ENCODE results near the gene CASP9. TPM values are rescaled to one million over a fixed set of nuclear protein-coding genes. Genes with fewer than 3 reads are reported as not detected.
"Not testable (repeated sequence)": the region's sequence is repeated elsewhere in the genome, so short reads cannot be mapped to it uniquely, and the experiment has no call there.

Gene CASP9
- polyA plus RNA-seq, 1 donor, result 18.8 TPM

DNA sequence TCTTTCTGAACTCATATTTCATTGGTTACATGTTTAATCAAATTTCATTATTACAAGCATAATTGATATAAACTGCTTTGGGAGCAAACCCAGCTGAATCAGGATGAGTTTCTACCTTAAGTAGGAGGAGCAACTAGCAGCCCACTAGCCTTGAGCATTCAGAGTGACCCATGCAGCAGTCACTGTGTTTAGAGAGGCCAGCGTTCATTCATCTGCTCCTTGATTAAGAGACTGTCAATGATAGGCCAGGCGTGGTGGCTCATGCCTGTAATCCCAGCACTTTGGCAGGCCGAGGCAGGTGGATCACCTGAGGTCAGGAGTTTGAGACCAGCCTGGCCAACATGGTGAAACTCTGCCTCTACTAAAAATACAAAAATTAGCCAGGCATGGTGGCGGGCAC is 65.6 kb downstream of the CASP9 start:
- H3K27me3 ChIP-seq (ENCODE audit: control insufficient read depth, insufficient read depth, low read length); H3K4me3 ChIP-seq (ENCODE audit: low read length); H3K36me3 ChIP-seq (ENCODE audit: control insufficient read depth, insufficient read depth, low read length); H3K9me3 ChIP-seq (ENCODE audit: control insufficient read depth, low read depth, low read length); H3K27ac ChIP-seq (ENCODE audit: low read length): not testable (repeated sequence)
- DNase-seq, result peak in 1 of 2 donors; percentile 63
- WGBS (ENCODE audit: insufficient coverage, low lambda C conversion rate), result no CpG with 5 or more reads among the region's 4 CpGs
- peaks cover 11% of the 10 kb centered on the region for H3K4me1 ChIP-seq (ENCODE audit: control insufficient read depth, insufficient read depth, low read length)

DNA sequence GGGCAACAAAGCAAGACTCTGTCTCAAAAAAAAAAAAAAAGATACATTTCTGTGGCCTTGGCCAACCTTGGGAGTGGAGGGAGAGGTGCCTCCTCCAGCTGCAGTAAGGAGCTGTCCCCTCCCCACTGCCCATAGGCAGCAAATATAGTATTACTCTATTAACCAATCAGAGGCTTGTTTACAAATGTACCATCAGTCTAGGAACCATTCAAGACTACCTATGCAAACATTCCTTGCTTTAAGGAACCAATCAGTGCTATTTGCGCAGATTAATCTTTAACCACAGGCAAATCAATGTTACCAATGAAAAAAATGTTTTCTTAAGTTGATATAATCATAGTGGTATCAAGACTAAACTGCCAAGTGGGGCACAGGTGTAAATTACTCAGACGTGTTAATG is 66.4 kb downstream of the CASP9 start:
- WGBS (ENCODE audit: insufficient coverage, low lambda C conversion rate), result 0% methylated on average over 1 of the region's 2 CpGs
- Histone ChIP-seq H3K9me3 (ENCODE audit: control insufficient read depth, low read depth, low read length) (no peaks in the 10 kb centered on the region), H3K4me1 (ENCODE audit: control insufficient read depth, insufficient read depth, low read length) (peaks cover 7% of the 10 kb centered on the region), H3K4me3 (ENCODE audit: low read length) (no peak overlapping the region), H3K36me3 (ENCODE audit: control insufficient read depth, insufficient read depth, low read length) (no peaks in the 10 kb centered on the region), H3K27me3 (ENCODE audit: control insufficient read depth, insufficient read depth, low read length) (no peaks in the 10 kb centered on the region), H3K27ac (ENCODE audit: low read length) (no peak overlapping the region)
- peak in 1 of 2 donors; percentile 45 for DNase-seq

DNA sequence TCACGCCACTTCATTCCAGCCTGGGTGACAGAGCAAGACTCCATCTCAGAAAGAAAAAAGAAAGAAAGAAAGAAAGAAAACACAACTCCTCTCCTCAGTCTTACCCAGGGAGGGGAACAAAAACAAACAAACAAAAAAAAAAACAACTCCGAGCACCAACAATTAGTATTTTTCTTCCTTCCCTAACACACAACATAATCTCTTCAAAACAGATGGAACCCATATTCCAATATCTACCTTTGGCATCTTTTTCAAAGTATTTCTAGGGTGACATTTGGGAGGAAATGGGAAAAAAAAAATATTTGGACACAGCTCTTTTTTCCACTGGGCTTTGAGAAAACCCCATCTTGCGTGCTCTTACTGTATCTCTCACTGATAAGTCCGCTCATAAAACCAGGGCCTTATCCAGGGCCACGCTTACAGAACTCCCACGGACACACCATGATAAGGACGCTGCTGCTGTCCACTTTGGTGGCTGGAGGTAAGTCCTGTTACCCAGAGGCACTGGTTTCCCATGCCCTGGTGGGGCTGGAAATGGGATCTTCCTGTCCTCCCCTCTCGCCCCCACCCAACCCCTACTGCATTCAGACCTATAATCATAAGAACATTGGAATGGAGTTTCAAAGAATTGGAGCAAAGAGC is 67.6 kb downstream of the CASP9 start, which contains the start of gene CELA2A:
TSS of gene CELA2A (plus strand) at position 420 of the 642 bp plus-strand sequence. CDS start at position 442, 22 bp downstream.
- Histone ChIP-seq H3K4me3 (ENCODE audit: low read length) (no peak within 1 kb of the TSS), H3K27ac (ENCODE audit: low read length) (no peak within 1 kb of the TSS), H3K4me1 (ENCODE audit: control insufficient read depth, insufficient read depth, low read length) (peaks cover 7% of the 10 kb centered on the region), H3K36me3 (ENCODE audit: control insufficient read depth, insufficient read depth, low read length) (no peaks in the 10 kb centered on the region), H3K27me3 (ENCODE audit: control insufficient read depth, insufficient read depth, low read length) (no peaks in the 10 kb centered on the region), H3K9me3 (ENCODE audit: control insufficient read depth, low read depth, low read length) (no peaks in the 10 kb centered on the region)
- 100% methylated on average over 1 of the region's 8 CpGs for WGBS (ENCODE audit: insufficient coverage, low lambda C conversion rate)
- no peak for DNase-seq

DNA sequence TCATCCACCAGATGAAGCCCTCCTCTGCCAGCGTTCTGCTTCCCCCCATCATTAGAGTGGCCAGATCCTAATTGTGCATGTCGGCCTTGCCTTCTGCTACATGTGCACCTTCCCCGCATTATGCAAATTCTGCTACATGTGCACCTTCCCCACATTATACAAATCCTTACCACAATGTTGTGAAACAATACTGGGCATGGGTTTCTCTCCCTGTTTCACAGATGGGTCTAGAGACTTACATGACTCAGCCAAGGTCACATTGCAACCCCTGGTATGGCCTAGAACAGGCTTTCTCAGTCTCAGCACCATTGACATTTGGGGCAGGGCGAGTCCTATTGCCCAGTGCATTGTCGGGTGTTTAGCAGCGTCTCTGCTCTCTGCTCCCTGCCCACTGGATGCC is 68.5 kb downstream of the CASP9 start:
- 90% methylated on average over 2 of the region's 6 CpGs for WGBS (ENCODE audit: insufficient coverage, low lambda C conversion rate)
- Histone ChIP-seq H3K4me1 (ENCODE audit: control insufficient read depth, insufficient read depth, low read length) (peaks cover 7% of the 10 kb centered on the region), H3K27me3 (ENCODE audit: control insufficient read depth, insufficient read depth, low read length) (no peaks in the 10 kb centered on the region), H3K27ac (ENCODE audit: low read length) (no peak overlapping the region), H3K36me3 (ENCODE audit: control insufficient read depth, insufficient read depth, low read length) (no peaks in the 10 kb centered on the region), H3K9me3 (ENCODE audit: control insufficient read depth, low read depth, low read length) (no peaks in the 10 kb centered on the region), H3K4me3 (ENCODE audit: low read length) (no peak overlapping the region)
- no peak for DNase-seq

DNA sequence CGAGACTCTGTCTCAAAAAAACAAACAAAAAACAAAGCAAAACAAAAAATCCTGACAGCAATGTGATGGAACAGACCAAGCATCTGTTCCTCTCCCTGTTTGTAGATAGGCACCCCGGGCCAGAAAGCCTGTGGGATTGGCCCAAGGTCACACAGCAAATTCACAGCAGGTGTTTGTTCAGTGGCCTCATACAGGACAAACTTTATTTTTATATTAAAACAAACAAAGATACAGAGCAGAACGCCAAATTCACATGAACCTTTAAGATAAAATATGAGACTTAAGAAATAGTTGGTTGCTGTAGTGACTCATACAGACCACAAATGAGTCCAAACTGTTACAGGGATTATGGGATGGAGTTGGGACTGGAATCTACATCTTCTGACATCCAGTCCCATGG is 69.8 kb downstream of the CASP9 start:
- Histone ChIP-seq H3K27ac (ENCODE audit: low read length) (no peak overlapping the region), H3K36me3 (ENCODE audit: control insufficient read depth, insufficient read depth, low read length) (no peaks in the 10 kb centered on the region), H3K4me1 (ENCODE audit: control insufficient read depth, insufficient read depth, low read length) (peaks cover 7% of the 10 kb centered on the region), H3K9me3 (ENCODE audit: control insufficient read depth, low read depth, low read length) (no peaks in the 10 kb centered on the region), H3K4me3 (ENCODE audit: low read length) (no peak overlapping the region), H3K27me3 (ENCODE audit: control insufficient read depth, insufficient read depth, low read length) (no peaks in the 10 kb centered on the region)
- DNase-seq, result no peak
- no CpG with 5 or more reads among the region's 3 CpGs for WGBS (ENCODE audit: insufficient coverage, low lambda C conversion rate)

DNA sequence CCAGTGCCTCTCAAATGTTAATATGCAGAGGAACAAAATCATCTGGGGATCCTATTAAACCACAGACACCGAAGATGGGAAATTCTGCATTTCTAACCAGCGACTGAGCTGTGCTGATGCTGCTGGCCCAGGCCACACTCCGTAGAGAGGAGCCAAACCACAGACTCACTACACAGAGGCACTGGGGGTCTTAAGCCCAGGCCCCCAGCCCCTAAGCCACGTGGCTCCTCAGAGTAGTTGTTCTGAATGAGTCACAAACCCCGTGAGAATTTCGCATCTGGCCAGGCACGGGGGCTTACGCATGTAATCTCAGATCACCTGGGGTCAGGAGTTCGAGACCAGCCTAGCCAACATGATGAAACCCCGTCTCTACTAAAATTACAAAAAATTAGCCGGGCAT is 70.3 kb downstream of the CASP9 start:
- Histone ChIP-seq H3K4me1 (ENCODE audit: control insufficient read depth, insufficient read depth, low read length) (peaks cover 7% of the 10 kb centered on the region), H3K4me3 (ENCODE audit: low read length) (no peak overlapping the region), H3K27ac (ENCODE audit: low read length) (no peak overlapping the region), H3K9me3 (ENCODE audit: control insufficient read depth, low read depth, low read length) (no peaks in the 10 kb centered on the region), H3K27me3 (ENCODE audit: control insufficient read depth, insufficient read depth, low read length) (no peaks in the 10 kb centered on the region), H3K36me3 (ENCODE audit: control insufficient read depth, insufficient read depth, low read length) (no peaks in the 10 kb centered on the region)
- DNase-seq, result no peak
- no CpG with 5 or more reads among the region's 11 CpGs for WGBS (ENCODE audit: insufficient coverage, low lambda C conversion rate)

DNA sequence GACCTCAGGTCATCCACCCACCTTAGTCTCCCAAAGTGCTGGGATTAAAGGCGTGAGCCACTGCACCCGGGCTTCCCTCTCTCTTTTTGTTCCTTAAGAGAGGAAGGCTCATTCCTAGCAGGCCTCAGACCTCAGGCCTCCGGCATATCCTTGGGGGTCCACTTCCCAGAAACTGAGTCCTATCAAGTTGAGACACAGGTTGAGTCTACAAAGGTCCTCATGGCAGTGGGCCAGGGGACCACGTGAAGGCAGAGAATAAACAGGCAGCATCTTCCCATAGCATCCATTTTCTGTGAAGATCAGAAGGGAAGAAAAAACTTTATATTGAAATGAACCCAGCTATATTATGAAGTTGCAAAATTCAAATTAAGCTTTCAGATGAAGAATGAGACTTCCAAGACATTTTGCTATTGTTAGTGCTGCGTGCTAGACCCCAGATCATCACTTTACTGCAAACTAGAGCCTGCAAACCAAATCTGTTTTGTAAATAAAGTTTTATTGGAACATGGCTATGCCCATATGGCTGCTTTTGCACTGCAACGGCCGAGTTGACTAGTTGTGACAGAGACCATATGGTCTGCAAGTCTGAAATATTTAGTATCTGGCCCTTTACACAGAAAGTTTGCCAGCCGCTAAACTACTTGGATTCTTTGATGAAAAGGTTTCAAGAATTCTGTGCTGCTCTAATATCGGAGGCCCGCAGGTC is 71.0 kb downstream of the CASP9 start:
- Histone ChIP-seq H3K4me1 (ENCODE audit: control insufficient read depth, insufficient read depth, low read length) (peaks cover 7% of the 10 kb centered on the region), H3K36me3 (ENCODE audit: control insufficient read depth, insufficient read depth, low read length) (no peaks in the 10 kb centered on the region), H3K27ac (ENCODE audit: low read length) (no peak overlapping the region), H3K4me3 (ENCODE audit: low read length) (no peak overlapping the region), H3K9me3 (ENCODE audit: control insufficient read depth, low read depth, low read length) (no peaks in the 10 kb centered on the region), H3K27me3 (ENCODE audit: control insufficient read depth, insufficient read depth, low read length) (no peaks in the 10 kb centered on the region)
- DNase-seq, result no peak
- WGBS (ENCODE audit: insufficient coverage, low lambda C conversion rate), result 100% methylated on average over 1 of the region's 10 CpGs

DNA sequence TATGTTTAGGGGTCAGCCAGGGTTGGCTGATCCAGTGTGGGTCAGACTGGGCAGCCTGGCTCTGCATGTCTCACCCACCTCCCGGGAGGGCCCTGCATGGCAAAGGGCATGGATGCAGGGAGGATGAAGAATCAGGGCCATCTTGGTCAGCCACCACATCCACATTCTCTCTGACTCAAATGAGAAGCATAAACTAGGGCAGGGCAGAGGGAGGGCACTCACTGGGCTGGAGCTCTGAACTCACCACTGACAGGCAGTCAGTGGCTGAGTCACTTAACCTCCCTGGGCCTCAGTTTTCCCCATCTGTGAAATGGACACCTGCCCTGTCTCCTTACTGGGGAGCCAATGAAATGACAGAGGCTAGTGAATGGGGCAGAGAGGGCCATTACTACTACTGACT is 71.8 kb downstream of the CASP9 start:
- H3K27ac ChIP-seq (ENCODE audit: low read length), result no peak overlapping the region
- H3K4me1 ChIP-seq (ENCODE audit: control insufficient read depth, insufficient read depth, low read length), result peaks cover 4% of the 10 kb centered on the region
- no peaks in the 10 kb centered on the region for H3K9me3 ChIP-seq (ENCODE audit: control insufficient read depth, low read depth, low read length)
- H3K36me3 ChIP-seq (ENCODE audit: control insufficient read depth, insufficient read depth, low read length), result no peaks in the 10 kb centered on the region
- DNase-seq, result no peak
- no peak overlapping the region for H3K4me3 ChIP-seq (ENCODE audit: low read length)
- H3K27me3 ChIP-seq (ENCODE audit: control insufficient read depth, insufficient read depth, low read length), result no peaks in the 10 kb centered on the region
- no CpG with 5 or more reads among the region's 1 CpG for WGBS (ENCODE audit: insufficient coverage, low lambda C conversion rate)

DNA sequence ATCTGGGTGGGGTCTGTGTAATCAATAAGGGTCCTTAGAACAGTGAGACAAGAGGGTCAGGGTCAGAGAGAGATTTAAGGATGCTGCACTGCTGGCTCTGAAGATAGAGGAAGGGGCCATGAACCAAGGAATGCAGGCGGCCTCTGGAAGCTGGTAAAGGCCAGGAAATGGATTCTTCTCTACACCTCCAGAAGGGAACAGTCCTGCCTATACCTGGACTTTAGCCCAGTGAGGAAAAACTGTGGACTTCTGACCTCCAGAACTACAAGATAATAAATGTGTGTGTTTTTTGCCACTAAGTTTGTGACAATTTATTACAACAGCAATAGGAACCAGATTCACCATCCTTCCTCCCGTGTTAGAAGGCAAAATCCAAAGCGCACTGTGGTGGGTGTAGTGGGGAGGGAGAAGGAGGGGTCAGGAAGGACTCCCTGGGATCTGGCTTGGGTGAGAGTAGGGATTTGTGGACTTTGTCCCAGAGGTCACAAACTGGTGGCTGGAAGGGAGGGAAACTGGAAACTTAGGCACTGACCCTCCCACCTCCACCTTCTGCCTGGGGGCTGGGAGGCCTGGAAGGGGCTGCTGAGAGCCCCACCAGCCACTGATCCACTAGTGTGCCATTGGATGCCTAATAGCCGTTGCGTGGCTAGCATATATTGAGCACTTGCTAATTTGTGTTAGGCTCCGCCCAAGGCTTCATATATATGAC is 72.8 kb downstream of the CASP9 start:
- H3K27ac ChIP-seq (ENCODE audit: low read length), result no peak overlapping the region

DNA sequence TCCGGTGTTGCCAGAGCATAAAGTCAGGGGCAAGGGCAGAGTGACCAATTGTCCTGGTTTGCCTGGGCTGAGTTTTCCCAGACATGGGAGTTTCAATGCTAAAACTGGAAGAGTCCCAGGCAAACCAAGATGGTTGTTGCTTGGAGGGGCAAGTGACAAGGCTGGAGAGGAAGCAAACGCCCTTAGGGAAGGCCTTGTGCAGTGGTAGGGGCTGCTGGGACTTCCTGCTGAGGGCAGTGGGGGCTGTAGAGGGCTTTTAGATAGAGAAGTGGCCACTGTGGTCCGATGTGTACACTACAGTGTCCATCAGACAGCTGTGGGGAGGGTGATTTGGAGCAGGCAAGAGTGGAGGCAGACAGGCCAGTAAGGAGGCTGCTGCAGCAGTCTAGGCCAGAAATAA is 74.4 kb downstream of the CASP9 start:
- no peaks in the 10 kb centered on the region for H3K36me3 ChIP-seq (ENCODE audit: control insufficient read depth, insufficient read depth, low read length)
- WGBS (ENCODE audit: insufficient coverage, low lambda C conversion rate), result no CpG with 5 or more reads among the region's 3 CpGs
- DNase-seq, result no peak
- no peaks in the 10 kb centered on the region for H3K4me1 ChIP-seq (ENCODE audit: control insufficient read depth, insufficient read depth, low read length)
- H3K27me3 ChIP-seq (ENCODE audit: control insufficient read depth, insufficient read depth, low read length), result peaks cover 2% of the 10 kb centered on the region
- H3K27ac ChIP-seq (ENCODE audit: low read length), result no peak overlapping the region
- H3K9me3 ChIP-seq (ENCODE audit: control insufficient read depth, low read depth, low read length), result no peaks in the 10 kb centered on the region
- H3K4me3 ChIP-seq (ENCODE audit: low read length), result no peak overlapping the region

More for the DNA sequence above, 72.8 kb downstream of the CASP9 start:
- peaks cover 2% of the 10 kb centered on the region for H3K27me3 ChIP-seq (ENCODE audit: control insufficient read depth, insufficient read depth, low read length)
- H3K36me3 ChIP-seq (ENCODE audit: control insufficient read depth, insufficient read depth, low read length), result no peaks in the 10 kb centered on the region
- WGBS (ENCODE audit: insufficient coverage, low lambda C conversion rate), result no CpG with 5 or more reads among the region's 6 CpGs
- no peaks in the 10 kb centered on the region for H3K4me1 ChIP-seq (ENCODE audit: control insufficient read depth, insufficient read depth, low read length)
- H3K4me3 ChIP-seq (ENCODE audit: low read length), result no peak overlapping the region
- no peak for DNase-seq
- H3K9me3 ChIP-seq (ENCODE audit: control insufficient read depth, low read depth, low read length), result no peaks in the 10 kb centered on the region

Data from large intestine (tissue), 3 donors.